GM18526 (cell line): ENCODE data around the gene DNM3.

ENCODE experiments used
- POLR2A ChIP-seq: IDR thresholded peaks from 3 replicates; pipeline ENCODE4 v1.6.1; 2011; ENCODE audit not compliant: insufficient read length; ENCODE audit errors: extremely low read depth

The DNM3 gene

DNA sequence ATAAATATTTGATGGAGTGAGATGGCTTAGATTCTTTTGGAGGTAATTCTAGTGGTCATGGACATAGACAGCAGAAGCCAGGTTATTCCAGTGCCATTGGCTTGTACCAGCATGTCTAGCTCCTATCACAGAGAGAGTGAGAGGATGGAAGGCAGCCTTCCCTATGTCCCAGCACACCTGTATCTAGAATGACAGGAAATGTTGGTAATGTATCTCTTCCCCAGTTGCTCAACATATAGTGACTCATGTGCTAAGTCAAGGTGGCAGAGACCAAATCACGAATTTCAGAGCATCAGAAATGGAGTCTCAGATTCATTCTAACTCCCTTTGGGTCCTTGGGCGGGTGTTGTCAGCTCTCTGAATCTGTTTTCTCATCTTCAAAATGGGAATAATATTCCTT, 31.5 kb upstream of the DNM3 start:
- no peak for TF ChIP-seq POLR2A

DNA sequence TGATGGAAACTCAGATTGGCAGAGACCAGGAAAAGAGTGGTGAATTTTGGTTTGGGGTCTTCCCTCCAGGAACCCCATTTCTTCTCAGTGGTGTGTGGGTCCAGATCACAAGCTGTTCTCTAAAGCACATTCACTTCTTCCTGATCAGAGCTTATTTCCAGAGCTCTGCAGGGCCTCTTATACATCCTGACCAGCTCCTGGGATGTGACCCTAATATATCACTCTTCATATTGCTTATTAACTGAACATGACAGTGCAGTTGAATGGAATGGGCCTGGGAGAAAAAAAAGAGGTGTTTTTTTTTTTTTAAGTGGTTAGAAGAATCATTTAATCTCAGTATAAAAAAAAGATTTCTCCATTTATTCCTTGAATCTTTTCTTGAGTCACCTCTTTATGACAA, 29.6 kb upstream of the DNM3 start:
- TF ChIP-seq POLR2A = no peak

DNA sequence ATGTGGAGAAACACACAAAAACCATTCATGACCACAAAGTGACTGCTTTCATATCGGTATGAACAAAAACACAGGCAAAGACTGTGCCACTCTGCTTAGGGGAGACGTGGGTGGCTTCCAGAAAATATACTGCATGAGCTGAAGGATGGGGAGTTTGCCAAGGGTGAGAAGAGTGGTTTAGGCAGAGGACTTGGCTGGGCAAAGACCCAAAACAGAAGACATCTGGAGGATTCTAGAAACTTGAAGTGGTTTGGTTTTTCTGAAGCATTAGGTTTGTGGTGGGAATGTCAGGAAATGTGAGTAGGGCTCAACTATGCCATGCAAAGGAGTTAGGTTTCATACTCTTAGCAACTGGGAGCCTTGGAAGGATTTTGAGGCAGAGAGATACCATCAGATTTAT, 26.6 kb upstream of the DNM3 start:
- no peak for TF ChIP-seq POLR2A

DNA sequence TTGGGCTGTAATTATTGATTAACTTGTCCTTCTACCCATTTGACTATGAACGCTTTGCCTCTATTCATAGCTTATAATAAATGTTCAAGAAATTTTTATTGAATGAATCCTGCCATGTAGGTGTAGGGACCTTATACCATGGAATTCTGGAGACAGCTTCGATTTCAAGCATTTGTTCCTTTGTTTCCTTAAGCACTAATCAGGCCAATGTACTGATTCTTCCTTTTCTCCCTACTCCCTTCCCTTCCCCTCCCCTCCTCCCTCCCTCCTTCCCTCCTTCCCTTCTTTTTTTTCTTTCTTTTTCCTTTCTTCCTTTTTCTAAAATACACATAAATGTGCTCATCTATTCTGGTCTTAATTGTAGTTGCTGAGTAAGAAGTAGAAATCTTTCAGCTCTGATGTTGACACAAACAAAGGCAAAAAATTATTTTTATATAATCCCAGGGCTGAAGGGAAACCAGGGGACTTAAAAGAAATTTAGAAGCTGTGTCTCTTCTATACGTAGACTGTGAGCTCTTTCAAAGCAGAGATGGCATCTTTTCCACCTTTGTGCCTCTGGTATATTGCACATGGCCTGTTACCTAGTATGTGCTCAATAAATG, 24.9 kb upstream of the DNM3 start:
- TF ChIP-seq POLR2A = no peak

- no peak for TF ChIP-seq POLR2A
Observed at GRCh38 chr1:171817511-171818265, 23.6 kb upstream of the DNM3 start.

- no peak for TF ChIP-seq POLR2A
Observed at GRCh38 chr1:171819946-171820345, 21.4 kb upstream of the DNM3 start.

DNA sequence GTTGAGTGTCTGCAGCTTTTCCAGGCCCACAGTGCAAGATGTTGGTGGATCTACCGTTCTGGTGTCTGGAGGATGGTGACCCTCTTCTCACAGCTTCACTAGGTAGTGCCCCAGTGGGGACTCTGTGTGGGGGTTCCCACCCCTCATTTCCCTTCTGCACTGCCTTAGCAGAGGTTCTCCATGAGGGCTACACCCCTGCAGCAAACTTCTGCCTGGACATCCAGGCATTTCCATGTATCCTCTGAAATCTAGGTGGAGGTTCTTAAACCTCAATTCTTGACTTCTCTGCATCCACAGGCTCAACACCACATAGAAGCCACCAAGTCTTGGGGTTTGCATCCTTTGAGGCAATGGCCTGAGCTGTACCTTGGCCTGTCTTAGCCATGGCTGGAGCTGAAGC, 14.3 kb upstream of the DNM3 start:
- TF ChIP-seq POLR2A = no peak

GRCh38 chr1:171828794-171829193, 12.5 kb upstream of the DNM3 start:
- TF ChIP-seq POLR2A = no peak

DNA sequence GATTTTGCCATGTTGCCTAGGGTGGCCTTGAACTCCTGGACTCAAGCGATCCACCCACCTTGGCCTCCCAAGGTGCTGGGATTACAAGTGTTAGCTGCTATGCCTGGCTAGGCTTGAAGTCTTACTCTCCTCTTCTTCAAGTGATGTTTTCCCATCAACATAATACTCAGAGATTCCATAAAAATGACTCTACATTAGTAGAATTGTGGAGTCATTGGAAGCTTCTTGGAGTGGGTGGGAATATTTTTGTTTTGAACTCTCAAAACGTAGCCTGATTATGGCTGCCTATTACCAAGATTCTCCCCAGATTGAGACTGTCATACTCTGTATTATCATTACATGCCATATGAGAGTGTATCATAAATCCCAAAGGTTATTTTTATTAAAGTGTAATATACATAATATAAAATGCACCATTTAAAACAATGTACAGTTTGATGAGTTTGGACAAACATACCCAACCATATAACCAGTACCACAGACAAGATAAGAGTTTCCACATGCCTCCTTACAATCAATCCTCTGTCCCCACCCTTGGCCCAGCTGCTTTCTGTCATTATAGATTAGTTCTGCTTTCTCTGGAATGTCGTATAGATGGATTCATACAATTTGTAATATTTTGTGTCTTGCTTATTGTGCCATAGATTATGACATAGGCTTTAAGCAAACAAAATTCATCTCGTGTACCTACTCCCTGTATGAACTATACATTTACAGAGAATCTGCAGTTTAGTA, 8.0 kb upstream of the DNM3 start:
- TF ChIP-seq POLR2A = no peak

DNA sequence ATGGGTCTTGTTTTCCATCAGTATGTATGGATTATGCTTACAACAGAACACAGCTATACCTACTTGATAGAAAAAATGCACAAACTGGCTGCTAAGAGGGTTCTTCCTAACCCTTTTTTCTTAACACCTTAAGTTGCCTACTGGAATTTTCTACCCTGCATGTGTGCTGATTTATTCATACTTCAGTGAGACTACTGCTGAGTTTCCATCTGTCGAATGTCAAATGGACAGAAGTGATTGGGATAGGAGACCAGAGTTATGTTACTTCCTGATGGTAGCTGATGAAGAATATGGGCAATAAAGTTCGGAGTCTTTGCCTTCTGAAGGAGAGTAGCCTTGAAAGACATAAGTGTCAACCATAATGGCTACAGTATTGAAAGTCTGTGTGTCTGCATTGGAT, 6.5 kb upstream of the DNM3 start:
- no peak for TF ChIP-seq POLR2A

DNA sequence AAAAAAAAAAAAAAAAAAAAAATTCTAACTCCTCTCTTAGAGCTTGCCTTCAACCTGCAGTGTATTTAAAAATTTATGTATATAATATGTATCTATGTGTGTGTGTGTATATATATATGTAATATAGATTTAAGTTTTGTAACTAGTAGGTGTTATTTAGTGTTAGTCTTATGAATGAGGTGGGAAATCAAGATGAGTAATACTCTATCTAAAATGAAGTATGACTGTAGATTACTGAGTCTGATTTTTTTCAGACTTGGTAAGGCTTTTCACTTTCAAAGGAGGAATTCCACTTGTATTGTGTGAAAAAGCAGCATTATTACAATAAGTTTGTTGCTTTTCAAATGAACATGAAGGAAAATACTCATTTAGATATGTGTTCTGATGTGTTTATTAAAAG, 5.4 kb upstream of the DNM3 start:
- no peak for TF ChIP-seq POLR2A

DNA sequence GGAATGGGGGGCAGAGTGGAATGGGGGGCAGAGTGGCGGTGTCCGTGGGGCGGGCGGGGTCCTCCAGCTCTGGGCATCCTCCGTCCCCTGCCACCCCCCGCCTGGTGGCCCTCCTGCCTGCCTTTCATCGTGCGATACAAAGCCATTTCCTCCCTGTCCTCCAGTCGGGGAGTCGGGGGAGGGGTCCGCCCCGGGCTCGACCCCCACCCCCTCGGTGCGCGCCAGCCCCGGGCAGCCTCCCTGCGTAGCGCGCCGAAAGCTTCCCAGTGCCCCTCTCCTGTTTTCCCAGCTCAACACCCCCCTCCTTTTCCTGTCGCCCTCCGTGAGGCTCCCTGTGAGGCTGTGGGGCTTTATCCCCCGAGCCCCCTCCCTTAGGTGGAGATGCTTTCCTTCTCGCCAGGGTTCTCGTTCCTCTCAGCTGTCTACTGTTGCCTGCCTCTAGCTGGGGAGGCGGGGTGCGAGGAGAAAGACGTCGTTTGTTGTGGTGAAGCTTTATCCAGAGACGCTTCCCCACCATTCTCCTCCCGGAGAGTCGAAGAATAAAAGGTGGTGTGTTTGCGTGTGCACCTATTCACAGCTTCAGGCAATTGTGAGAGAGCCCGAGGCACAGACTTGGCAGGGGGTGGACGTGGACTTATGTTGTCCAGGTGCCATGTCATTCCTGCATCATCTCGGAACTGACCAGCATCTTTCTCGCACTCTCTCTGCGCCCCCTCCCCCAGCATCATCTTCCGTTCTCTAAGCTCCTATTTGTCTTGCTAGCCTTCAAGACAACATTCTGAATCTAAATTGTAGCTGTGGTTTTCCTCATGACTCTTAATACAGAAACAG, 848 bp downstream of the DNM3 start:
- no peak for TF ChIP-seq POLR2A

DNA sequence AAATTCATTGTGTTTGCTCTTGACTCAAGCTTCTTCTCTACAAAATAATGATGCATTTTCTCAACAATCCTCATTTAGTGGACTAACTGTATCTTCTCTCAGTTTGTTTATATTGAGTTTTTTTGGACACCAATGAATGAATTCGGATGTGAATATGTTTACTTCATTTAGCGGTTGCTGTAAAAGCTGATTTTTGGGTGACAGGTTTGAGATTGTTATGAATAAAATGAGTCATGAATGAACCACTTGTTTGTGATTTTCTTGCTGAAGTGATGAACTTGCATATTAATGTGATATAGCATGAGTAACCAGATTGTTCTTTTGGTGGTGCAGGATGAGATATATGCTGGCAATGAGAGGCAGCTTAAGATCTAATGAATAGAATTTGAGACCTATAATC, 3.1 kb downstream of the DNM3 start:
- TF ChIP-seq POLR2A = no peak

- no peak for TF ChIP-seq POLR2A
Observed at GRCh38 chr1:171845998-171846397, 4.7 kb downstream of the DNM3 start.

GRCh38 chr1:171849245-171849898, 8.1 kb downstream of the DNM3 start:
- TF ChIP-seq POLR2A = no peak

DNA sequence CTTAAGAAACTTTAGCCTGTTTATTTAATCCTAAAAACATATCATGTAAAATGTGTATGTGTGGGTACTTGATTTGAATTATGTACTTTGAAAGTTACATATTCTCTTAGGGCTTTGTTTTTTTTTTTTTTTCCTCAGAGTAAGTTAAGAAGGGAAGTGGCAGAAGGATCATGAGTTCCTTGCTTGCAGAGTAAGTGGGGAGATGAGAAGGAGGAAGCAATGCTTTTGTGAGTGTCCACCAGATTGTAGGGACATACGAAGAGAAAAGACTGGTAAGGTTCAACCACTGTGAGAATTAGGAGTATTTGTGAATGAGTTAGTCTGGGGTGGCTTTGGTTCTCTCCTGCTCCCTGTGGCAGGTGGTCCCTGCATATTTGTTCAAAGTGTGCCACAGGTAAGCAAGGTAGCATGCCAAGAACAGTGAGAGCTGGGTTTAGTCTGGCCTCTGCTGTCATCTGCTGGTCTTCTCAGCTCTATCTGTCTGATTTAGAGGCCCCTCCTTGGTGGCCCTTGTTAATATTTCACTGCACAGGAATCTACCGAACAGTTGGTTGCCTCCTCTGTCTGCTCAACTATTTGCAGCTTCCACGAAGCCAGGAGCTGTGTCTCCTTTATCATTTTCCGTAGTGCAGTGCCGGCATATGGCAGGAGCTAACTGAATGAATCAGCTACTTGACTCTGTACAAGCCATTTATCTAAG, 9.5 kb downstream of the DNM3 start:
- no peak for TF ChIP-seq POLR2A
